Measurements from ENCODE around the gene SMCO3. TPM values are rescaled to one million over a fixed set of nuclear protein-coding genes. Genes with fewer than 3 reads are reported as not detected.

Gene SMCO3
- total RNA-seq, 1 experiment from 2014 or later: not detected

DNA sequence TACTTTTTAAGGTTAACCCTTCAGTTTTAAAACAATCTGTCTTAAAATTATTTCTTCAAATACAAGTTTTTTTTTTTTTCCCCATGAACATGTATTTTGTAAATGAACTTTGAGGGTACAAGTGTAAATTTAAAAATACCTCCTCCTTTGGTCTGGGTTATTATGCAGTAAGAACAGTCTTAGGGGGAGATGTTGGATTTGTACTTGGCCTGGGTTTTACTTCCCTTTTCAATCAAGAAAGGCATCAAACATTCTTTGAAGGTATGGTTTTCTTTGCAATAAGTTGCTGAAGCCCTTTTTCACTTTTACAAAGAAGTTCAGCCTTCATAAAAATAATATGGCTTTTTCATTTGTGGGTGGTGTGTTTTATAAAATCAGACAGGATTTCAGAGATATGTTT, 31.2 kb downstream of the SMCO3 start:
- CTCF ChIA-PET: no interaction called here
- H3K36me3 Mint-ChIP-seq (ENCODE audit: insufficient read depth, unreplicated experiment): peaks cover 17% of the 10 kb centered on the region

DNA sequence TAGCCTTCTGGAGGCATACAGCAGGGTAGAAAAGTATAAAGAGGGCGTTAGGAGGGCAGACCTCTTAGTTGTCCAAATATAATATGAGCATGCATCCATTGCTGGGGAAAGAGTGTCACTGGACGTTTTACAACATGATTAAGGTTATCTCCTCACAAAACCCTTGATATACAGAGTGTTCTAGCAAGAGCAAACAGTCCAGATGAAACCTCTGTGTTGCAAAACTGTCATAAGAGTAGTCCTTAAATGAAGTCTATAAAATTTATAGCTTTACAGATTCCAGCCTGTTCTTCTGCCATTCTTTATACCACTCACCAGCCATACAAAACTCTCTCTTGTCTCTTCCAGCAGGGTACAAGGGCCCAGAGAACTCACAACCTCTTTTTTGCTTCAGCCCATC, 32.4 kb downstream of the SMCO3 start:
- intact Hi-C loops (cut with micrococcal nuclease; ENCODE audit: unreplicated experiment): no loop called here
- Mint-ChIP-seq H3K4me1 (ENCODE audit: low read depth, unreplicated experiment) (peaks cover 20% of the 10 kb centered on the region), H3K27me3 (ENCODE audit: unreplicated experiment) (no peaks in the 10 kb centered on the region), H3K9me3 (ENCODE audit: low read depth, unreplicated experiment) (no peaks in the 10 kb centered on the region), H3K36me3 (ENCODE audit: insufficient read depth, unreplicated experiment) (peaks cover 11% of the 10 kb centered on the region), H3K4me3 (ENCODE audit: low read depth, unreplicated experiment) (no peak overlapping the region), H3K27ac (ENCODE audit: unreplicated experiment) (no peak overlapping the region)
- TF ChIP-seq, protein P1, sequence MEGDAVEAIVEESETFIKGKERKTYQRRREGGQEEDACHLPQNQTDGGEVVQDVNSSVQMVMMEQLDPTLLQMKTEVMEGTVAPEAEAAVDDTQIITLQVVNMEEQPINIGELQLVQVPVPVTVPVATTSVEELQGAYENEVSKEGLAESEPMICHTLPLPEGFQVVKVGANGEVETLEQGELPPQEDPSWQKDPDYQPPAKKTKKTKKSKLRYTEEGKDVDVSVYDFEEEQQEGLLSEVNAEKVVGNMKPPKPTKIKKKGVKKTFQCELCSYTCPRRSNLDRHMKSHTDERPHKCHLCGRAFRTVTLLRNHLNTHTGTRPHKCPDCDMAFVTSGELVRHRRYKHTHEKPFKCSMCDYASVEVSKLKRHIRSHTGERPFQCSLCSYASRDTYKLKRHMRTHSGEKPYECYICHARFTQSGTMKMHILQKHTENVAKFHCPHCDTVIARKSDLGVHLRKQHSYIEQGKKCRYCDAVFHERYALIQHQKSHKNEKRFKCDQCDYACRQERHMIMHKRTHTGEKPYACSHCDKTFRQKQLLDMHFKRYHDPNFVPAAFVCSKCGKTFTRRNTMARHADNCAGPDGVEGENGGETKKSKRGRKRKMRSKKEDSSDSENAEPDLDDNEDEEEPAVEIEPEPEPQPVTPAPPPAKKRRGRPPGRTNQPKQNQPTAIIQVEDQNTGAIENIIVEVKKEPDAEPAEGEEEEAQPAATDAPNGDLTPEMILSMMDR (IDR thresholded peaks at IDR 0.05; ENCODE audit: unreplicated experiment): no peak
- no TSS peak for BruUV-seq (replicated peaks)
- CTCF ChIA-PET: no interaction called here
- DNase-seq: no peak

More for the DNA sequence above, 31.2 kb downstream of the SMCO3 start:
- no peak overlapping the region for H3K4me3 Mint-ChIP-seq (ENCODE audit: low read depth, unreplicated experiment)
- DNase-seq: no peak
- no peaks in the 10 kb centered on the region for H3K27me3 Mint-ChIP-seq (ENCODE audit: unreplicated experiment)
- TF ChIP-seq, protein P1 (IDR thresholded peaks at IDR 0.05; ENCODE audit: unreplicated experiment): no peak
- no peak overlapping the region for H3K27ac Mint-ChIP-seq (ENCODE audit: unreplicated experiment)
- intact Hi-C loops (cut with micrococcal nuclease; ENCODE audit: unreplicated experiment): no loop called here
- BruUV-seq (replicated peaks): no TSS peak
- peaks cover 8% of the 10 kb centered on the region for H3K4me1 Mint-ChIP-seq (ENCODE audit: low read depth, unreplicated experiment)
- H3K9me3 Mint-ChIP-seq (ENCODE audit: low read depth, unreplicated experiment): no peaks in the 10 kb centered on the region

DNA sequence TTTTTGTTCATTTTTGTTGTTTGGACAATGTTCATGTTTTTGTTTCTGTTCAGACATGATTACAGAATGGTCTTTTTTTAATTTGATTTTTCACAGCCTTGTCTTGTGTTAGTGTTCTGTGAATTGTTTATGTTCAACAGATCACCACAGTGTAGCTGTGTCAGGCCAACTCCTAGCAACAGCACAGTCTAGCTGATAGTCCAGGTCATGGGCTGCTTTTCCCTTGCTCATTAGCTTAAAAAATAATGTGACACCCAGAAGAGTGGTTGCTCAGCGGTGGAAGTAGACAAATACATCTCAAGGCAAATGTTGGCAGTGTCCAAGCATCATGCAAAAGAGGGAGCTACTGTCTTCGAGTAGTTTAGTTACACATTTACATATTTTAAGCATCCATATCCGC, 33.1 kb downstream of the SMCO3 start:
- Mint-ChIP-seq H3K4me3 (ENCODE audit: low read depth, unreplicated experiment) (no peak overlapping the region), H3K27me3 (ENCODE audit: unreplicated experiment) (no peaks in the 10 kb centered on the region), H3K27ac (ENCODE audit: unreplicated experiment) (no peak overlapping the region), H3K36me3 (ENCODE audit: insufficient read depth, unreplicated experiment) (peaks cover 12% of the 10 kb centered on the region), H3K9me3 (ENCODE audit: low read depth, unreplicated experiment) (no peaks in the 10 kb centered on the region), H3K4me1 (ENCODE audit: low read depth, unreplicated experiment) (peaks cover 27% of the 10 kb centered on the region)
- BruUV-seq (replicated peaks): no TSS peak
- no peak for DNase-seq
- intact Hi-C loops (cut with micrococcal nuclease; ENCODE audit: unreplicated experiment): no loop called here
- TF ChIP-seq, protein P1 (IDR thresholded peaks at IDR 0.05; ENCODE audit: unreplicated experiment): no peak
- CTCF ChIA-PET: interaction anchor here (0.6 kb wide), 1 partner anchor 9 kb away, joined by 3 read pairs; no protein-coding TSS in a partner anchor

DNA sequence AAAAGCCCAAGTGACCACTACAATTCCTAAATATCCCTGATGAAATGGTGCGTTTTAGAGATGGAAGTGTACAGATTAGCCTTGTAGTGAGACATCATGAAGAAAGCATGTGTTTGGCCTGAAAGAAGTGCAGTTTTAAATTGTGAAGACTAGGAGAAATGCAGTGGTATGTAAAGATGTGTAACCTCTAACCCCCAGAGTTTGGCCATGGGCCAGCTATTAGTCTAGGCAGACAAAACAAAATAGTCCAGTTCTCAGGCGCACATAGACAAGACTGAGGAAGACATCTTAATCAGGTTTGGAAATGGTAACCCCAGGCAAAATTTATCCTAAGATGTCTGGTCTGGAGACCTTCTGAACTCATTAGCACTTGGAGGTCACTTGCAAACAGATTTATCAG, 34.1 kb downstream of the SMCO3 start:
- Mint-ChIP-seq H3K27ac (ENCODE audit: unreplicated experiment) (no peak overlapping the region), H3K27me3 (ENCODE audit: unreplicated experiment) (no peaks in the 10 kb centered on the region), H3K36me3 (ENCODE audit: insufficient read depth, unreplicated experiment) (peaks cover 19% of the 10 kb centered on the region)

More for the DNA sequence above, 34.1 kb downstream of the SMCO3 start:
- DNase-seq: no peak
- no peak overlapping the region for H3K4me3 Mint-ChIP-seq (ENCODE audit: low read depth, unreplicated experiment)
- intact Hi-C loops (cut with micrococcal nuclease; ENCODE audit: unreplicated experiment): no loop called here
- peaks cover 31% of the 10 kb centered on the region for H3K4me1 Mint-ChIP-seq (ENCODE audit: low read depth, unreplicated experiment)
- TF ChIP-seq, protein P1 (IDR thresholded peaks at IDR 0.05; ENCODE audit: unreplicated experiment): no peak
- H3K9me3 Mint-ChIP-seq (ENCODE audit: low read depth, unreplicated experiment): no peaks in the 10 kb centered on the region
- BruUV-seq (replicated peaks): no TSS peak
- CTCF ChIA-PET: no interaction called here
